Breast epithelium (tissue), 4 donors: ENCODE results near the gene CBARP. TPM values are rescaled to one million over a fixed set of nuclear protein-coding genes. Genes with fewer than 3 reads are reported as not detected.

ENCODE experiments used
- DNase-seq, 2 donors: peaks; one replicate each; pipeline ENCODE4 v3.0.0-alpha.2; 2019; ENCODE audit warnings: low spot score in 2 of 2
- H3K27ac ChIP-seq, 2 donors: fragments of 200-600 bp; sonication (generic) in 1 of 2; one replicate each; pipeline ENCODE4 v1.5.1; 2016 to 2019; ENCODE audit warnings: mild to moderate bottlenecking in 1 of 2
- H3K27me3 ChIP-seq, 2 donors: fragments of 200-600 bp; sonication (generic) in 1 of 2; one replicate each; pipeline versions ENCODE4 v1.5.1 to v1.6.0; 2017 to 2019; ENCODE audit warnings: control low read depth in 1 of 2, mild to moderate bottlenecking in 1 of 2
- H3K36me3 ChIP-seq: fragments of 200-600 bp; one replicate; pipeline ENCODE4 v1.5.1; 2019
- H3K4me1 ChIP-seq, 2 donors: fragments of 200-600 bp; sonication (generic); one replicate each; pipeline ENCODE4 v1.5.1; 2016 to 2019; ENCODE audit warnings: control low read depth in 1 of 2
- H3K4me3 ChIP-seq, 3 donors: fragments of 200-600 bp; sonication (generic); 1 replicate in 2 of 3; 2 replicates in 1 of 3; pipeline ENCODE4 v1.5.1; 2016 to 2019; ENCODE audit warnings: mild to moderate bottlenecking in 3 of 3, moderate library complexity in 2 of 3
- H3K9me3 ChIP-seq, 2 donors: fragments of 200-600 bp; sonication (generic) in 1 of 2; one replicate each; pipeline ENCODE4 v1.5.1; 2016 to 2019; ENCODE audit warnings: control low read depth in 1 of 2
- POLR2A ChIP-seq: fragments of 450-650 bp; IDR thresholded peaks from one replicate; pipeline ENCODE4 v1.6.1; 2016; ENCODE audit warnings: antibody characterized with exemption, mild to moderate bottlenecking, moderate library complexity
- POLR2AphosphoS5 ChIP-seq, 3 donors: sonication (generic); formaldehyde crosslinking; IDR thresholded peaks; one replicate each; pipeline ENCODE4 v1.6.1; 2017; ENCODE audit warnings: antibody characterized with exemption in 3 of 3
- intact Hi-C: fragments of 100-400 bp; cut with DNase I; formaldehyde crosslinking; loops from one replicate; pipeline ENCODE4 v1.15.1; 2023; ENCODE audit warnings: low total_unique reads
- total RNA-seq, 3 donors: library from RNA; depleted of rRNA; stranded (reverse); fragments of >200 nt; gene quantifications; one replicate each; pipeline ENCODE4 v1.1.0, GENCODE V29; 2016
- TF ChIP-seq, protein P1 (sequence below), 3 donors: fragments of 450-650 bp; IDR thresholded peaks; one replicate each; pipeline ENCODE4 v1.5.1; 2016 to 2017; ENCODE audit warnings: antibody characterized with exemption in 3 of 3, mild to moderate bottlenecking in 3 of 3, moderate library complexity in 3 of 3

CBARP gene
- total RNA-seq, 3 donors from 2014 or later, result 0.98 to 4.8 TPM; not detected in 1

DNA sequence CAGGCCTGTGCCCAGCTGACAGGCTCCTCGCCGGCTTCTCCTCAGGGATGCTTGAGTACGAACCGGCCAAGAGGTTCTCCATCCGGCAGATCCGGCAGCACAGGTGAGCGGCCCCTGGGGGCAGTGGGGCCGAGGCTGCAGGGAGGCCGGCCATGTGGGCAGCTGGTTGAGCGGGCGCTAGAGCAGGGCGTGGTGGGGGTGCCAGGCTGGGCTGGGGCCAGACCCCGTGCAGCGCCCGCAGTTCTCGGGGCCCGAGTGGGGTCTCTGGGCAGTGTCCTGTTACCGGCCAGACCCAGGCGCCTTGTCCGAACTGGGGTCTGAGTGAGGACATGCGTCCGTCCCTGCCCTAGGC, 15.9 kb downstream of the CBARP start:
- H3K4me3 ChIP-seq, result no peak overlapping the region
- H3K9me3 ChIP-seq, result no peaks in the 10 kb centered on the region
- H3K27me3 ChIP-seq, result no peaks in the 10 kb centered on the region
- no peaks in the 10 kb centered on the region for H3K4me1 ChIP-seq
- no peak for DNase-seq
- TF ChIP-seq, protein P1, sequence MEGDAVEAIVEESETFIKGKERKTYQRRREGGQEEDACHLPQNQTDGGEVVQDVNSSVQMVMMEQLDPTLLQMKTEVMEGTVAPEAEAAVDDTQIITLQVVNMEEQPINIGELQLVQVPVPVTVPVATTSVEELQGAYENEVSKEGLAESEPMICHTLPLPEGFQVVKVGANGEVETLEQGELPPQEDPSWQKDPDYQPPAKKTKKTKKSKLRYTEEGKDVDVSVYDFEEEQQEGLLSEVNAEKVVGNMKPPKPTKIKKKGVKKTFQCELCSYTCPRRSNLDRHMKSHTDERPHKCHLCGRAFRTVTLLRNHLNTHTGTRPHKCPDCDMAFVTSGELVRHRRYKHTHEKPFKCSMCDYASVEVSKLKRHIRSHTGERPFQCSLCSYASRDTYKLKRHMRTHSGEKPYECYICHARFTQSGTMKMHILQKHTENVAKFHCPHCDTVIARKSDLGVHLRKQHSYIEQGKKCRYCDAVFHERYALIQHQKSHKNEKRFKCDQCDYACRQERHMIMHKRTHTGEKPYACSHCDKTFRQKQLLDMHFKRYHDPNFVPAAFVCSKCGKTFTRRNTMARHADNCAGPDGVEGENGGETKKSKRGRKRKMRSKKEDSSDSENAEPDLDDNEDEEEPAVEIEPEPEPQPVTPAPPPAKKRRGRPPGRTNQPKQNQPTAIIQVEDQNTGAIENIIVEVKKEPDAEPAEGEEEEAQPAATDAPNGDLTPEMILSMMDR (IDR thresholded peaks at IDR 0.05), result no peak
- intact Hi-C loops, result loop anchor here (10.0 kb wide), 1 partner anchor 207 kb away; no protein-coding TSS in a partner anchor
- H3K27ac ChIP-seq, result peak overlapping the region in 1 of 2 donors; percentile 21
- H3K36me3 ChIP-seq, result no peaks in the 10 kb centered on the region

DNA sequence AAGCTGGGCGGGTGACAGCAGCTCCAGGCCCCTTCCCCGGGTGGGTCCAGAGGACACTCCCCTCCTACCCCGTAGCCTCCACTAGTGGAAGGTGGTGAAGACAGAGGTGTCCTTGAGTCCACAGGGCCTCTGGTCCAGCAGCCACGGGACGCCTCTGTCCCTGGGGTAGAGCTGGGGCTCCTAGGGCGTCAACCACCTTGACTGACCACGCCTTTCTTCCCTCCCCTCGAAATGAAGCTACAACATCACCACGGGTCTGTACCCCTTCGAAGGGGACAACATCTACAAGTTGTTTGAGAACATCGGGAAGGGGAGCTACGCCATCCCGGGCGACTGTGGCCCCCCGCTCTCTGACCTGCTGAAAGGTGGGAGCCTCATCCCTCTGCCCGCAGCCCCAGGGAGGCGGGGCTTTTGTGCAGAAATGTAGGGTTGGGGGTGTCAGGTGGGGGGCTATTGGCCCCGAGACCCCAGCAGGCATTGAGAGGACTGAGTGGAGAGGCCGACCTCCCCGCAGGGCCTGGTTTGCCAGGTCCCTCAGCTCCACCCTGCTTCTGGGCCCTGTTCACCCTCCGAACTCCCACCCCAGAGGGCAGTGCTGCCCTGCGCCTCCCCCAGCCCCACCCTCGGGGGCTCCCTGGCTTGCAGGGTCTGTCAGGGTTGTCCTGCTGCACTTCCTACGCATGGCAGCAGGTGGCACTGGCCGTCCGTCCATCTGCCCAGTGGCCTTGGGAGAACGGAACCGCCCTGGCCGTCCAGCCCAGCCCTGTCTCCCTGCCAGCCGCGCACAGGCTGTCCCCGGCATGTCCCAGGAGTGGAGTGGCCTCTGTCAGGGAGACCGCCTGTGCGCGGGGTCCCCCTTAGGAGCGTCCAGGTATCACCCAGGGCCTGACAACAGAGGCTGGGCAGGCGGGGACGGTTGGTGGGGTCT, 16.6 kb downstream of the CBARP start:
- no peak for DNase-seq
- Histone ChIP-seq H3K4me1 (no peaks in the 10 kb centered on the region), H3K9me3 (no peaks in the 10 kb centered on the region), H3K27me3 (no peaks in the 10 kb centered on the region), H3K4me3 (no peak overlapping the region), H3K36me3 (no peaks in the 10 kb centered on the region), H3K27ac (peak overlapping the region in 1 of 2 donors; percentile 21)
- intact Hi-C loops, result loop anchor here (10.0 kb wide), 1 partner anchor 206 kb away; no protein-coding TSS in a partner anchor
- TF ChIP-seq, protein P1 (IDR thresholded peaks at IDR 0.05), result peak in 2 of 3 donors; percentile 25 to 28
- no peak for TF ChIP-seq POLR2AphosphoS5 (IDR thresholded peaks at IDR 0.05)

DNA sequence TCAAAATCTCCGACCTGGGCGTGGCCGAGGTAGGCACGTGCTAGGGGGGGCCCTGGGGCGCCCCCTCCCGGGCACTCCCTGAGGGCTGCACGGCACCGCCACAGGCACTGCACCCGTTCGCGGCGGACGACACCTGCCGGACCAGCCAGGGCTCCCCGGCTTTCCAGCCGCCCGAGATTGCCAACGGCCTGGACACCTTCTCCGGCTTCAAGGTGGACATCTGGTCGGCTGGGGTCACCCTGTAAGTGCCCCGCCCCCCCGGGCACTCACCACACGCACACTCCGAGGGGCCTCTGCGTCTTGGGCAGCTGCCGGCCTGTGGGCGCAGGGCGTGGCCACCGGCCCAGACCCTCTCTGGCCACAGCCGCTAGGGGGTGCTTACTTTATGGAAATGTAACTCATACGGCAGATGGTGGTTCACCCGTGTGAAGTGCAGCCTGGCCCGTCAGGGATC, 17.3 kb downstream of the CBARP start:
- Histone ChIP-seq H3K4me1 (peaks cover 0 to 5% of the 10 kb centered on the region in 2 donors), H3K27ac (no peak overlapping the region), H3K36me3 (no peaks in the 10 kb centered on the region), H3K27me3 (no peaks in the 10 kb centered on the region), H3K4me3 (no peak overlapping the region), H3K9me3 (no peaks in the 10 kb centered on the region)
- intact Hi-C loops, result loop anchor here (10.0 kb wide), 1 partner anchor 206 kb away; no protein-coding TSS in a partner anchor
- TF ChIP-seq, protein P1 (IDR thresholded peaks at IDR 0.05), result no peak
- no peak for TF ChIP-seq POLR2AphosphoS5 (IDR thresholded peaks at IDR 0.05)
- no peak for TF ChIP-seq POLR2A
- DNase-seq, result no peak

DNA sequence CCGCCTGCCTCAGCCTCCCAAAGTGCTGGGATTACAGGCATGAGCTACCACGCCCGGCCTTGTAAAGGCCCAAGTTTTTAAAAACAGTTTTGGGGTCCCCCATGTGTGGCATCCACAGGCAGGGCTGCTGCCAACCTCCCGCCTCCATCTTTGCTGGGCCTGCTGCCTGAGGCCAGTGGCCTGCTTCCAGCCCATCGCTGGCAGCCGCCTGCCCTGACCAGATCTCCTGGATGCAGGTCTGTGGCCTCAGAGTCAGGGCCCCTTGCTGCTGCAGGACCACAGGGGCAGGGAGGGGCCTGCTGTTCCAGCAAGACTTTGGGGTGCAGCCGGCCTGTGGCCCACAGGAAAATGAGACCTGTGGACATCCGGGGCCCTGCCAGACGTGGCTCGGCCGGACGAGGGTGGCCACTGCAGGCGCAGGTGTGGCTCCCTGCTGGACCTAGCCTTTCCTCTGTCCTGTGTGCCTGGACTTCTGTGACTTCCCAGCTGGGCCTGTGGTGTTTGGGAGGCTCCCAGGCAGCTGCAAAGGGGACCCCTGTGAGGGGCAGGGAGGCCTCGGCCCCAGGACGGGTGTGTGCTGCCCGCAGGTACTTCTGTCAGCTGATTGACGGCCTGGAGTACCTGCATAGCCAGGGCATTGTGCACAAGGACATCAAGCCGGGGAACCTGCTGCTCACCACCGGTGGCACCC, 17.9 kb downstream of the CBARP start:
- intact Hi-C loops, result loop anchor here (10.0 kb wide), 2 partner anchors 205 to 325 kb away; partner anchors contain the start of genes MED16 and RNU6-9
- Histone ChIP-seq H3K27ac (no peak overlapping the region), H3K27me3 (no peaks in the 10 kb centered on the region), H3K4me1 (peaks cover under 1 to 10% of the 10 kb centered on the region in 2 donors), H3K4me3 (no peak overlapping the region), H3K36me3 (no peaks in the 10 kb centered on the region), H3K9me3 (no peaks in the 10 kb centered on the region)
- no peak for TF ChIP-seq POLR2A
- TF ChIP-seq, protein P1 (IDR thresholded peaks at IDR 0.05), result no peak
- no peak for TF ChIP-seq POLR2AphosphoS5 (IDR thresholded peaks at IDR 0.05)
- DNase-seq, result no peak
